GM19324 (cell line): ENCODE measurements around the gene FOXF2.

ENCODE experiments used
- ATAC-seq: cut with Tn5 transposase; IDR thresholded peaks from one replicate; pipeline ENCODE4 v1.9.1; 2021; ENCODE audit warnings: mild to moderate bottlenecking, moderate library complexity; ENCODE audit not compliant: unreplicated experiment, low FRiP score

Gene FOXF2

GRCh38 chr6:1438471-1438881 is 49.1 kb downstream of the FOXF2 start:
- no peak for ATAC-seq

- no peak for ATAC-seq
Observed at GRCh38 chr6:1439349-1439748, 50.0 kb downstream of the FOXF2 start.

- ATAC-seq: no peak
Observed at GRCh38 chr6:1442929-1443328, 53.6 kb downstream of the FOXF2 start.
